GM12878 (cell line): ENCODE results near the gene DFFB. TPM values are rescaled to one million over a fixed set of nuclear protein-coding genes. Genes with fewer than 3 reads are reported as not detected.

Experiments used
- ATF7 ChIP-seq: fragments of 450-650 bp; IDR thresholded peaks from 2 replicates; pipeline ENCODE4 v1.6.1; 2016; ENCODE audit warnings: low read depth, mild to moderate bottlenecking
- CEBPB ChIP-seq, 2 experiments: fragments of 150-350 bp in 1 of 2; IDR thresholded peaks; 2 replicates each; pipeline ENCODE4 v1.6.1; 2012 to 2014; ENCODE audit warnings: low read depth in 2 of 2, low read length in 2 of 2, borderline replicate concordance in 1 of 2, inconsistent platforms in 1 of 2
- FOXM1 ChIP-seq: IDR thresholded peaks from 2 replicates; pipeline ENCODE4 v1.6.1; 2012; ENCODE audit warnings: low read depth, mild to moderate bottlenecking, inconsistent platforms, low read length, moderate library complexity
- GATAD2B ChIP-seq: fragments of 450-650 bp; conservative IDR thresholded peaks from 2 replicates; pipeline ENCODE4 v1.6.1; 2017; ENCODE audit warnings: low read depth, mild to moderate bottlenecking, moderate library complexity
- MEF2B ChIP-seq: fragments of 450-650 bp; IDR thresholded peaks from 2 replicates; pipeline ENCODE4 v1.6.1; 2018; ENCODE audit warnings: mild to moderate bottlenecking, moderate library complexity; ENCODE audit not compliant: partially characterized antibody, poor library complexity, severe bottlenecking
- MTA3 ChIP-seq: IDR thresholded peaks from 2 replicates; pipeline ENCODE4 v1.6.1; 2012; ENCODE audit warnings: low read length, inconsistent platforms, borderline replicate concordance
- MXI1 ChIP-seq: fragments of 150-350 bp; IDR thresholded peaks from 2 replicates; pipeline ENCODE4 v1.6.1; 2011; ENCODE audit warnings: low read depth, mild to moderate bottlenecking, inconsistent platforms, low read length, improper control_type of control experiment
- NR2C2 ChIP-seq: IDR thresholded peaks from 2 replicates; pipeline ENCODE4 v1.6.1; 2011; ENCODE audit warnings: borderline replicate concordance, low read depth; ENCODE audit not compliant: control insufficient read depth, insufficient read length
- SIN3A ChIP-seq: IDR thresholded peaks from 2 replicates; pipeline ENCODE4 v1.6.1; 2012; ENCODE audit warnings: low read depth, low read length, improper control_type of control experiment
- SMAD5 ChIP-seq: IDR thresholded peaks from 2 replicates; pipeline ENCODE4 v1.6.1; 2016; ENCODE audit warnings: antibody characterized with exemption, low read depth
- TAF1 ChIP-seq: IDR thresholded peaks from 2 replicates; pipeline ENCODE4 v1.6.1; 2011; ENCODE audit warnings: mild to moderate bottlenecking, low read depth, low read length, borderline replicate concordance
- TBL1XR1 ChIP-seq: IDR thresholded peaks from 2 replicates; pipeline ENCODE4 v1.6.1; 2012; ENCODE audit warnings: low read depth, low read length, improper control_type of control experiment
- WRNIP1 ChIP-seq: IDR thresholded peaks from 2 replicates; pipeline ENCODE4 v1.6.1; 2011; ENCODE audit warnings: low read depth, low read length, improper control_type of control experiment, borderline replicate concordance
- ZNF24 ChIP-seq: fragments of 450-650 bp; IDR thresholded peaks from 2 replicates; pipeline ENCODE4 v1.6.1; 2017; ENCODE audit warnings: antibody characterized with exemption, mild to moderate bottlenecking
- ZNF274 ChIP-seq: IDR thresholded peaks from one replicate; pipeline ENCODE4 v1.8.0; 2011; ENCODE audit not compliant: insufficient read length, insufficient read depth
- polyA plus RNA-seq, 11 experiments: library from polyadenylated mRNA; depleted of rRNA in 4 of 11; unstranded in 6 of 11; stranded (reverse) in 5 of 11; fragments of >200 nt; fragmentation: Nextera tagmentation in 4 of 11; fragmentation: Illumina TruSeq in 1 of 11; extraction: Ambion mirVana in 4 of 11; extraction: Trizol in 1 of 11; gene quantifications; 1 replicate in 1 of 11; 2 replicates in 10 of 11; pipeline versions ENCODE4 v1.2.1 to v1.2.3, GENCODE V29; 2011 to 2016; ENCODE audit warnings: inconsistent platforms in 2 of 11, missing spikeins in 2 of 11, low read depth in 1 of 11
- total RNA-seq, 4 experiments: library from RNA; depleted of rRNA in 3 of 4; stranded (reverse); fragments of >200 nt in 3 of 4; fragmentation: Illumina TruSeq in 1 of 4; extraction: Trizol in 1 of 4; gene quantifications; 2 replicates each; pipeline versions ENCODE4 v1.2.1 to v1.2.3, GENCODE V29; 2013 to 2021
- TF ChIP-seq, protein P1 (sequence below): fragments of 450-650 bp; IDR thresholded peaks from 2 replicates; pipeline ENCODE4 v1.6.1; 2017; ENCODE audit warnings: low read depth, mild to moderate bottlenecking, moderate library complexity
- TF ChIP-seq, protein P2 (sequence below): IDR thresholded peaks from 2 replicates; pipeline ENCODE4 v1.6.1; 2011; ENCODE audit warnings: mild to moderate bottlenecking, low read depth, low read length, moderate library complexity; ENCODE audit not compliant: insufficient replicate concordance
- TF ChIP-seq, protein P3 (sequence below): fragments of 450-650 bp; conservative IDR thresholded peaks from 2 replicates; pipeline ENCODE4 v1.6.1; 2017; ENCODE audit warnings: mild to moderate bottlenecking, moderate library complexity
- TF ChIP-seq, protein P4 (sequence below): IDR thresholded peaks from 2 replicates; pipeline ENCODE4 v1.6.1; 2011; ENCODE audit warnings: low read depth, low read length, improper control_type of control experiment, borderline replicate concordance
- TF ChIP-seq, protein P5 (sequence below): fragments of 450-650 bp; formaldehyde crosslinking; IDR thresholded peaks from 2 replicates; pipeline ENCODE4 v1.5.0; 2022; ENCODE audit warnings: mild to moderate bottlenecking, missing genetic modification characterization

Gene DFFB
- total and polyA plus RNA-seq, 10 of the 15 experiments (the other 5 are each of a cell fraction or from before 2014, with no cell fraction given): 2.7 to 10.7 (median 6.5) TPM

DNA sequence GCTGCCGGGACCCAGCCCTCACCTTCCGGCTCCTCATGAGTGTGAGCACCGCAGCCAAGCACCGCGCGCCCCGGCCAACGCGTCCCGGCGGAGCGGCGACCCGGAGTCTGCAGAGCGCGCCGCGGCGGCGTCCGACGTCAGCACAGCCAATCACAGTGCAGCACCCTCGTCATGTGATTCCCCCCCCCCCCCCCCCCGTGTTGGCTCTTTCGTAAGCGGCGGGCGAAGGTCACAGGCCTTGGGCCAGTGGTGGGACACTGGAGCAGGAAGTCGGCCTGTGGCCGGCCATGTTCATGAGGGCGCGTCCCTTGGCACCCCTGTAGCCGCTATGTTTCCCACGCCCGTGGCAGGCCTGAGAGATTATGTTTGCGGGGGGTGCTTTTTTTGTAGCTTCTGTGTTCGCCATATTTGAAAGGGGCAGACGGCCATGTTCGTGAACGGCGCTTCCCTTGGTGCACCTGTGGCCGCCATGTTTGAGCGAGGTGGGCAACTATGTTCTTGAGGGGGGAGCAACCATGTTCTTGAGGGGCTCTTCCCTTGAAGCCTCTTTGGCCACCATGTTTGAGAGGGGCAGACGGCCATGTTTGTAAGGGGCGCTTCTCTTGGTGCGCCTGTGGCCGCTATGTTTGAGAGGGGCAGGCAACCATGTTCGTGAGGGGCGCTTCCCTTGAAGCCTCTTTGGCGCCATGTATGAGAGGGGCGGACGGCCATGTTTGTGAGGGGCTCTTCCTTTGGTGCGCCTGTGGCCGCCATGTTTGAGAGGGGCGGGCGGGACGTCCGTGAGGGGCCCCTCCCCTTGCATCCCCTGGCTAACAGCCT, 43.1 kb downstream of the DFFB start, which contains the start of gene C1orf174 (continued):
- TF ChIP-seq TBL1XR1: no peak
- TF ChIP-seq TAF1: peak; percentile 49; the same call in 1 of the 2 replicates
- TF ChIP-seq, protein P1, sequence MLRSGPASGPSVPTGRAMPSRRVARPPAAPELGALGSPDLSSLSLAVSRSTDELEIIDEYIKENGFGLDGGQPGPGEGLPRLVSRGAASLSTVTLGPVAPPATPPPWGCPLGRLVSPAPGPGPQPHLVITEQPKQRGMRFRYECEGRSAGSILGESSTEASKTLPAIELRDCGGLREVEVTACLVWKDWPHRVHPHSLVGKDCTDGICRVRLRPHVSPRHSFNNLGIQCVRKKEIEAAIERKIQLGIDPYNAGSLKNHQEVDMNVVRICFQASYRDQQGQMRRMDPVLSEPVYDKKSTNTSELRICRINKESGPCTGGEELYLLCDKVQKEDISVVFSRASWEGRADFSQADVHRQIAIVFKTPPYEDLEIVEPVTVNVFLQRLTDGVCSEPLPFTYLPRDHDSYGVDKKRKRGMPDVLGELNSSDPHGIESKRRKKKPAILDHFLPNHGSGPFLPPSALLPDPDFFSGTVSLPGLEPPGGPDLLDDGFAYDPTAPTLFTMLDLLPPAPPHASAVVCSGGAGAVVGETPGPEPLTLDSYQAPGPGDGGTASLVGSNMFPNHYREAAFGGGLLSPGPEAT: peak; percentile 44
- 0 out of 2 replicates have a peak, but pooled peaks have one; percentile 8 for TF ChIP-seq ZNF24
- TF ChIP-seq CEBPB (IDR thresholded peaks at IDR 0.05; ENCODE audit: borderline replicate concordance in 1 of 2, low read depth in 2 of 2, low read length in 2 of 2): no peak
- TF ChIP-seq, protein P2, sequence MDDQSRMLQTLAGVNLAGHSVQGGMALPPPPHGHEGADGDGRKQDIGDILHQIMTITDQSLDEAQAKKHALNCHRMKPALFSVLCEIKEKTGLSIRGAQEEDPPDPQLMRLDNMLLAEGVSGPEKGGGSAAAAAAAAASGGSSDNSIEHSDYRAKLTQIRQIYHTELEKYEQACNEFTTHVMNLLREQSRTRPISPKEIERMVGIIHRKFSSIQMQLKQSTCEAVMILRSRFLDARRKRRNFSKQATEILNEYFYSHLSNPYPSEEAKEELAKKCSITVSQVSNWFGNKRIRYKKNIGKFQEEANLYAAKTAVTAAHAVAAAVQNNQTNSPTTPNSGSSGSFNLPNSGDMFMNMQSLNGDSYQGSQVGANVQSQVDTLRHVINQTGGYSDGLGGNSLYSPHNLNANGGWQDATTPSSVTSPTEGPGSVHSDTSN: peak; percentile 6
- TF ChIP-seq WRNIP1: 0 out of 2 replicates have a peak, but pooled peaks have one; percentile 71
- no peak for TF ChIP-seq ZNF274
- peak; percentile 57 for TF ChIP-seq ATF7
- TF ChIP-seq, protein P3, sequence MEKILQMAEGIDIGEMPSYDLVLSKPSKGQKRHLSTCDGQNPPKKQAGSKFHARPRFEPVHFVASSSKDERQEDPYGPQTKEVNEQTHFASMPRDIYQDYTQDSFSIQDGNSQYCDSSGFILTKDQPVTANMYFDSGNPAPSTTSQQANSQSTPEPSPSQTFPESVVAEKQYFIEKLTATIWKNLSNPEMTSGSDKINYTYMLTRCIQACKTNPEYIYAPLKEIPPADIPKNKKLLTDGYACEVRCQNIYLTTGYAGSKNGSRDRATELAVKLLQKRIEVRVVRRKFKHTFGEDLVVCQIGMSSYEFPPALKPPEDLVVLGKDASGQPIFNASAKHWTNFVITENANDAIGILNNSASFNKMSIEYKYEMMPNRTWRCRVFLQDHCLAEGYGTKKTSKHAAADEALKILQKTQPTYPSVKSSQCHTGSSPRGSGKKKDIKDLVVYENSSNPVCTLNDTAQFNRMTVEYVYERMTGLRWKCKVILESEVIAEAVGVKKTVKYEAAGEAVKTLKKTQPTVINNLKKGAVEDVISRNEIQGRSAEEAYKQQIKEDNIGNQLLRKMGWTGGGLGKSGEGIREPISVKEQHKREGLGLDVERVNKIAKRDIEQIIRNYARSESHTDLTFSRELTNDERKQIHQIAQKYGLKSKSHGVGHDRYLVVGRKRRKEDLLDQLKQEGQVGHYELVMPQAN: no peak
- no peak for TF ChIP-seq FOXM1
- TF ChIP-seq, protein P4, sequence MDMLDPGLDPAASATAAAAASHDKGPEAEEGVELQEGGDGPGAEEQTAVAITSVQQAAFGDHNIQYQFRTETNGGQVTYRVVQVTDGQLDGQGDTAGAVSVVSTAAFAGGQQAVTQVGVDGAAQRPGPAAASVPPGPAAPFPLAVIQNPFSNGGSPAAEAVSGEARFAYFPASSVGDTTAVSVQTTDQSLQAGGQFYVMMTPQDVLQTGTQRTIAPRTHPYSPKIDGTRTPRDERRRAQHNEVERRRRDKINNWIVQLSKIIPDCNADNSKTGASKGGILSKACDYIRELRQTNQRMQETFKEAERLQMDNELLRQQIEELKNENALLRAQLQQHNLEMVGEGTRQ: no peak; the same call in 1 of the 2 replicates
- no peak; the same call in 1 of the 2 replicates for TF ChIP-seq GATAD2B
- peak; percentile 54 for TF ChIP-seq MEF2B
- TF ChIP-seq MTA3: no peak
- TF ChIP-seq, protein P5, sequence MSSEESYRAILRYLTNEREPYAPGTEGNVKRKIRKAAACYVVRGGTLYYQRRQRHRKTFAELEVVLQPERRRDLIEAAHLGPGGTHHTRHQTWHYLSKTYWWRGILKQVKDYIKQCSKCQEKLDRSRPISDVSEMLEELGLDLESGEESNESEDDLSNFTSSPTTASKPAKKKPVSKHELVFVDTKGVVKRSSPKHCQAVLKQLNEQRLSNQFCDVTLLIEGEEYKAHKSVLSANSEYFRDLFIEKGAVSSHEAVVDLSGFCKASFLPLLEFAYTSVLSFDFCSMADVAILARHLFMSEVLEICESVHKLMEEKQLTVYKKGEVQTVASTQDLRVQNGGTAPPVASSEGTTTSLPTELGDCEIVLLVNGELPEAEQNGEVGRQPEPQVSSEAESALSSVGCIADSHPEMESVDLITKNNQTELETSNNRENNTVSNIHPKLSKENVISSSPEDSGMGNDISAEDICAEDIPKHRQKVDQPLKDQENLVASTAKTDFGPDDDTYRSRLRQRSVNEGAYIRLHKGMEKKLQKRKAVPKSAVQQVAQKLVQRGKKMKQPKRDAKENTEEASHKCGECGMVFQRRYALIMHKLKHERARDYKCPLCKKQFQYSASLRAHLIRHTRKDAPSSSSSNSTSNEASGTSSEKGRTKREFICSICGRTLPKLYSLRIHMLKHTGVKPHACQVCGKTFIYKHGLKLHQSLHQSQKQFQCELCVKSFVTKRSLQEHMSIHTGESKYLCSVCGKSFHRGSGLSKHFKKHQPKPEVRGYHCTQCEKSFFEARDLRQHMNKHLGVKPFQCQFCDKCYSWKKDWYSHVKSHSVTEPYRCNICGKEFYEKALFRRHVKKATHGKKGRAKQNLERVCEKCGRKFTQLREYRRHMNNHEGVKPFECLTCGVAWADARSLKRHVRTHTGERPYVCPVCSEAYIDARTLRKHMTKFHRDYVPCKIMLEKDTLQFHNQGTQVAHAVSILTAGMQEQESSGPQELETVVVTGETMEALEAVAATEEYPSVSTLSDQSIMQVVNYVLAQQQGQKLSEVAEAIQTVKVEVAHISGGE (CRISPR knock-in tag): no peak
- no peak for TF ChIP-seq SIN3A
- no peak for TF ChIP-seq NR2C2
- peak; percentile 45; the same call in 1 of the 2 replicates for TF ChIP-seq MXI1
- no peak for TF ChIP-seq SMAD5
